ENCODE measurements around the gene TPI1. TPM values are rescaled to one million over a fixed set of nuclear protein-coding genes. Genes with fewer than 3 reads are reported as not detected.

The TPI1 gene
- total and polyA plus RNA-seq, 2 donors (not counting 3 experiments of a cell fraction or from before 2014, with no cell fraction given): 643 to 1,816 TPM

- CTCF ChIA-PET: interaction anchor here (0.8 to 12.0 kb wide), 19 partner anchors 10 to 271 kb away, joined by 3 to 148 read pairs (median 5); partner anchors contain the start of genes CD4, COPS7A, LAG3 and MLF2
- BruUV-seq (replicated peaks): no TSS peak
- no peak overlapping the region for H3K9ac ChIP-seq (replicated peaks; ENCODE audit: extremely low read depth, insufficient read depth, low read length)
- dilution Hi-C loops (cut with MboI; ENCODE audit: extremely low pct_ligation_motif_present, low sequenced_read_pairs): no loop called here
- POLR2A ChIA-PET: interaction anchor here (1.1 kb wide), 1 partner anchor 58 kb away, joined by 4 read pairs; the partner anchor contains the start of gene PTMS
- H3K4me2 ChIP-seq (ENCODE audit: insufficient read depth, low read length): no peak overlapping the region
- FAIRE-seq: no peak
- no peaks in the 10 kb centered on the region for H3K9me3 ChIP-seq (replicated peaks; ENCODE audit: control insufficient read depth, insufficient read depth, low read length)
- H3K27me3 ChIP-seq (ENCODE audit: control insufficient read depth in 2 of 2, insufficient read depth in 2 of 2, low read length in 2 of 2): peaks cover 3% of the 10 kb centered on the region in 2 experiments
- H3K36me3 ChIP-seq (ENCODE audit: control insufficient read depth in 2 of 2, extremely low read depth in 1 of 2, insufficient read depth in 2 of 2, low read length in 2 of 2): no peaks in the 10 kb centered on the region
- peaks cover 23% of the 10 kb centered on the region for H3K4me1 ChIP-seq (ENCODE audit: control insufficient read depth, extremely low read depth, insufficient read depth, low read length)
- no peak for DNase-seq (ENCODE audit: low read depth, low spot score)
- H3K4me3 ChIP-seq (replicated peaks in 1 of 3; ENCODE audit: insufficient read depth in 1 of 3, low read depth in 1 of 3, low read length in 3 of 3): no peak overlapping the region
- H4K20me1 ChIP-seq (replicated peaks; ENCODE audit: control insufficient read depth, extremely low read depth, insufficient read depth, low read length): no peaks in the 10 kb centered on the region
- H3K79me2 ChIP-seq (ENCODE audit: control insufficient read depth, insufficient read depth, low read length): peaks cover 10% of the 10 kb centered on the region
- H2AFZ ChIP-seq (ENCODE audit: low read depth, low read length): no peak overlapping the region
- intact Hi-C loops (cut with micrococcal nuclease): no loop called here
- H3K27ac ChIP-seq (ENCODE audit: insufficient read depth, low read depth, low read length): no peak overlapping the region
- no peaks in the 10 kb centered on the region for H3K9me1 ChIP-seq (replicated peaks; ENCODE audit: control insufficient read depth, extremely low read depth, insufficient read depth, low read length)
- TF ChIP-seq POLR2A (IDR thresholded peaks at IDR 0.05; ENCODE audit: low read depth, low read length): no peak
- no peak for TF ChIP-seq CTCF (IDR thresholded peaks at IDR 0.05; ENCODE audit: extremely low read depth in 1 of 2, insufficient read depth in 1 of 2, low read depth in 1 of 2, low read length in 2 of 2)
- no peak for TF ChIP-seq GATA2 (IDR thresholded peaks at IDR 0.05; ENCODE audit: insufficient read depth, insufficient read length, low read depth, low read length)
- TF ChIP-seq MYC (IDR thresholded peaks at IDR 0.05; ENCODE audit: low read depth, low read length): no peak
- no peak for TF ChIP-seq POLR2AphosphoS5 (IDR thresholded peaks at IDR 0.05; ENCODE audit: insufficient read depth, low read depth, low read length)
- no peak for TF ChIP-seq FOS (IDR thresholded peaks at IDR 0.05; ENCODE audit: borderline replicate concordance, insufficient read depth, low read length)
- TF ChIP-seq EZH2 (IDR thresholded peaks at IDR 0.05; ENCODE audit: borderline replicate concordance, low read depth, low read length, severe bottlenecking): no peak
- TF ChIP-seq JUN (IDR thresholded peaks at IDR 0.05; ENCODE audit: borderline replicate concordance, insufficient read depth, insufficient read length, low read depth): no peak
- TF ChIP-seq MAX (IDR thresholded peaks at IDR 0.05; ENCODE audit: insufficient read depth, insufficient read length): no peak
These were observed 43.1 kb upstream of the TPI1 start for GRCh38 chr12:6824085-6824775.
